SKM-1 (cell line): Measurements from ENCODE around the gene PARVA.

ENCODE experiments used
- DNase-seq: peaks from one replicate; lab custom pipeline; 2025; ENCODE audit not compliant: unreplicated experiment; lab: John Stamatoyannopoulos, UW

The PARVA gene

GRCh38 chr11:12455938-12456337, 78.6 kb downstream of the PARVA start:
- no peak for DNase-seq

- DNase-seq: no peak
These were observed 79.5 kb downstream of the PARVA start for GRCh38 chr11:12456651-12457579.

DNA sequence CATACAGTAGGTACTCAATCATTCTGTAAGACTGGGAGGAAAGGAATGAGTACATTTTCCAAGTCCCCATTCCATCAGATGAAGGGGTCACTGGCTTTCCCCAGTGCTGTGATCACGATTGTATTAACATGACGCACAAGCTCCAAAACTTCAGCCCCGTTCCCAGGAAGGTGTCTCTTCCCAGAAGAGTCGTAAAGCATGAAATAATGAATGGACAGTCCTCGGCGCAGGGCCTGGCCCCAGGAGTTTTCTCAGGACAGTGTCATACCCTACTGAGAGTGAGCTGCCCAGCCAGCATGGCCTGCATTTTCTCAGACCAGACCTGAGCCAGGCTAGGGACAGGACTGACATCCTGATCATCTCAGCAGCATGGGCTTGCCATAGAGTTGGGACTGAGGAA, 80.7 kb downstream of the PARVA start:
- DNase-seq: no peak

GRCh38 chr11:12459374-12459773, 82.0 kb downstream of the PARVA start:
- no peak for DNase-seq

- DNase-seq: no peak
These were observed 82.6 kb downstream of the PARVA start for GRCh38 chr11:12459865-12460444.

DNA sequence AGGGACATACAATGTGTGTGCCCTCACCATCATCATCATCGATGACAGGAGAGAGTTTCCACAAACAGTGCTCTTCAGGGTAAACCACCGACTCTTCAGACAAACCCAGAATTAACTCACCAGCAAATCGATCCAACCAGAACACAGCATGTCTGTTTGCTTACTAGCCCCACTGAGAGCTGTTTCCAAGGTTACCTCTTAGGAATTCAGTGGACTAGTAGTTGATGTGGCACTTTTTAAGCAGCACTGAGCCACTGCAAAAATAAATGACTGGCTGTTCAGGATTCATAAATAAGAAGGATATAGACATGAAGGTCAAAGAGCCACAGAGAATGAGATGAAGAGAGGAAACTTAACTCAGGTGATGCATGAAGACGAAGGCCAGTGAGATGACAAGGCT, 83.1 kb downstream of the PARVA start:
- no peak for DNase-seq

DNA sequence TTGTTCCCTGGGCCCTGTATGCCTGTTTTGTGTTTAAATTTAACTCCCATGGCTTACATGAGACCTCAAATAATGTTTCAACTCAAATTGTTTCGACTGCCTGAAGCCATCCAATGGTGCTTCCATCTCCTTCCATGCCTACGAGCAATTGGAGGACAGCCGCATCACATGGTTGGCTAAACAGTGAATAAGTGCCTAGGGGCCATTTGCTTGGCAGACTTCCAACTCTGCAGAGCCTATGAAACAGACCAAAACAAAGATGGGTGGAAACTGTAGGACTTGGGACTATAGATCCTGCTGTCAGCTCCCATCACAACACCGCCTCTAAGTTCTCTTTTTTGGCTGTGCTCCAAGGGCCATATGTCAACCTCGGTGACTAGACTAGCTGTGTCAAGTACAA, 84.1 kb downstream of the PARVA start:
- no peak for DNase-seq

DNA sequence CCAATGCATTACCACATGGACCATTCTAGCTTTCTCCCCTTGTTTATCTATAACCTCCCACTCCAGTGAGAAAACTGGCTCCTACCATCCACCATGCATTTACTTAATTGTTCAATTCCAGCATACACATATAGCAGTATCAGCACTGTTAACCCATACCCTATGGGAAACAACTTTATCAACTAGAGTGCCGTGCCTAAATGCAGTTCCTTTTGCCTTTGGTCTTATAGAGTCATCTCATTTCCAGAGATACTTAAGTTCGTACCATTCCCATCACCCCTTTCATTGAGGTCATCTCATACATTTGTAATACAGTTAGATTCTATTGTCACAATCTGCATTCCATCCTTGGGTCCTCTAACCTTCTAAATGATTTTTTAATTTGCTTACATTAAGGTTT, 86.9 kb downstream of the PARVA start:
- no peak for DNase-seq

DNA sequence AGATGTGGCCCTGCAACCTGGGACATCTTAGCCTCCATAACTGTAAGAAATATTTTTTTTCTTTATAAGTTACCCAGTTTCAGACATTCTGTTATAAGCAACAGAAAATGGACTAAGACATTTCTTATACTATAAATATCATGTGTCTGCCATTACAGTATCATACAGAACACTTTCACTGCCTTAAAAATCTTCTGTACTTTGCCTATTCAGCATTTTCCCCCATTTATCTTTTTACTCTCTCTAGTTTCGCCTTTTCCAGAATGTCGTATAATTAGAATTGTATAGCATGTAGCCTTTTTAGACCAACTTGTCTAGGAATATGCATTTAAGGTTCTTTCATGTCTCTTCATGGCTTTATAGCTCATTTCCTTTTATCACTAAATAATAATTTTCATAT, 88.0 kb downstream of the PARVA start:
- DNase-seq: no peak

DNA sequence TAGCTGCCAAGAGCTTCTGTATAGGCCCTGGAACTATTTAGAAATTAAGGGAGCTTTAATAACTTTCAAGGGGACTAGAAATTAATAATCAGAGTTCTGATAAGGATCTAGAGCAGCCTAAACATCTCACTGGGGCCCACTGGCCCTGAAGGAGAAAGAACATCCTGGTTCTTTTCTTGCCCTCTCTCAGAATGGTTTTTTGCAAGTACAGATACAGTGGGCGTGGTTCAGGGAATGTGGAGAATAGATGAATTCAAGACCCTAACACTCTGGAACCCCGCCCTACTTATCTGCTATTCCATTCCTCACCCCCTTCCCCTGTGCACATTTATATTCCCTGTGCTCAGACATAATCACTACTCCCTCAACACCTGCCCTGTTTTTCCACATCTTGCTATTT, 90.2 kb downstream of the PARVA start:
- no peak for DNase-seq

GRCh38 chr11:12469451-12469850, 92.1 kb downstream of the PARVA start:
- DNase-seq: no peak

- no peak for DNase-seq
These were observed 92.9 kb downstream of the PARVA start for GRCh38 chr11:12470236-12470635.

DNA sequence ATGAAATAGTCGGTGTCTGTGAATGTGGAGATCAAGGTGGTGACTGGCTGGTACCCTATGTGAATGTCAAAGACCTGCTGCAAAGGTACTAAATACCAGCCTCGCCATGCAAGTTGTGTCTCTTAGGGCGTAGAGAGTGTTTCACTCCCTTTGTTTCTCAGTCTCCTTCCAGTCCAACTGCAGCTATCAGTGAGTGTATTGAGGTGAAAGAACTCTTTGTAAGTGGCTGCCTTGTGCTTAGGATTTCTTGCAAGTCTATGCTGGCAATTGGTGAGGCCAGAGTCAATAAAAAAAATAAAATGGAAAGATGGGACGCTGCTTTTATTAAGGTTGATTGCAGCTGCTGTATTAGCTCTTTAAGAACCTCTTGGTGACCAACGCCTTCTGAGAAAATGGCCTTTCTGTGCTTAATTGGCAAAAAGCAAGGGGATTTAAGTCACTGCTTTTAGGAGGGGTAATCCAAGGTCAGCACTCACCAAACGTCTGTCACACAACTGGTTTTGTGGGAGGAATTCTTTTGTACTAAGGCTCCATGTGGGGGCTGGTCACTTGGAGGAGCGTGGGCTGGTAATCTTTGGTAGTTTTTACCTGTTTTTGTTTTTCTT, 95.1 kb downstream of the PARVA start:
- no peak for DNase-seq

DNA sequence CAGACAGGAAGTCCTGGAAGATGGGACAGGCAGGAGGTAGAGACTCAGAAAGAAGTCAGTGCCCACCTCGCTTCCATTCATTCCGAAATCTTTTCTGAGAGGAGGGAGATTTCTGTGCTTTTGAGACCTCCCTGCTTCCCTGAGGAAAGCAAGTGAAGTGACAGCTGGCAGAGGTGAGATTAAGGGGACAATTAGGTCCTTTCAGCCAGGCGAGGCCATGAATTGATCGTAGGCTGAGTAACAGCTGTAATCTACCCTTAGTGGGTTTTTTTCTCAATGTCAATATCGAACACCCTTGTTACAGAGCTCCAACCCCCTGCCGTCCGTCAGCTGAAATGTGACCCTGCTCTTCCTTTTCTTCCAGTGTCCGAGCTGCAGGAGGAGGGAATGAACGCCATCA, 96.0 kb downstream of the PARVA start:
- DNase-seq: no peak

- no peak for DNase-seq
These were observed 97.5 kb downstream of the PARVA start for GRCh38 chr11:12474871-12475270.

DNA sequence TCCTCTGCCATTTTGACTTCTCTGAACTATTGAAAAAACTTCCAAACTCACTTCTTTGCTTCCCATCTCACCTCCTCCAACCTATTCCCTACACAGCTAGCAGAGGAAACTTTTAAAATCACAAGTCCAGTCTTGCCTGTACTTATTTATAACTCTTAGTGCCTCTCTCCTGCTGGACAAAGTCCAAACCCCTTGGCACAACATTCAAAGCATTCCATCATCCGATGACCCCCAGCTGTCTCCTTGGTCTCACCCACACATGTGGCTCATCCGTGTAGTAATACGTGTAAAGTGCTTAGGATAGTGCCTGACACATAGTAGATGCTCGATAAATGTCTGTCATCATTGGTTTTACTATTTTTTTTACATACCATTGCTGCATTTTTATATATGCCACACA, 101.4 kb downstream of the PARVA start:
- no peak for DNase-seq

GRCh38 chr11:12480401-12480800, 103.0 kb downstream of the PARVA start:
- DNase-seq: no peak

GRCh38 chr11:12482839-12483238, 105.5 kb downstream of the PARVA start:
- no peak for DNase-seq

- DNase-seq: no peak
These were observed 106.2 kb downstream of the PARVA start for GRCh38 chr11:12483604-12484003.

DNA sequence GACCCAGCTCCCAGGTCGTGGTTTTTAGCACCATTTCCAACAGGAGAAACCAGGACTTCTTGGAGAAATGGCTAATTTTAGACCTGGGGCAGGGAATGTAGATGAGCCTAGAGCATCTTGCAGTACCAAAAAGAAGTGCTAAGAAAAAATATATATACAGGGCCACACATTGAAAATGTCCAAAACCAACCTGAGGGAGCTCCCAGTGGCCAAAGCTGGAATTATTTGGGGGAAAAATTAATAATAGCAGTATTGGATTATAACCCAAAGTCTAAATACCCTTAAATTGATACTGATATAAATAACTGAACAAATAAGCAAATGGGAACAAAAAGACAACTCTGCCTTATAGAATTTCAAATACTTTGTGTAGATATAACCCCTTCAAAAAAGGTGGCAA, 108.0 kb downstream of the PARVA start:
- no peak for DNase-seq

DNA sequence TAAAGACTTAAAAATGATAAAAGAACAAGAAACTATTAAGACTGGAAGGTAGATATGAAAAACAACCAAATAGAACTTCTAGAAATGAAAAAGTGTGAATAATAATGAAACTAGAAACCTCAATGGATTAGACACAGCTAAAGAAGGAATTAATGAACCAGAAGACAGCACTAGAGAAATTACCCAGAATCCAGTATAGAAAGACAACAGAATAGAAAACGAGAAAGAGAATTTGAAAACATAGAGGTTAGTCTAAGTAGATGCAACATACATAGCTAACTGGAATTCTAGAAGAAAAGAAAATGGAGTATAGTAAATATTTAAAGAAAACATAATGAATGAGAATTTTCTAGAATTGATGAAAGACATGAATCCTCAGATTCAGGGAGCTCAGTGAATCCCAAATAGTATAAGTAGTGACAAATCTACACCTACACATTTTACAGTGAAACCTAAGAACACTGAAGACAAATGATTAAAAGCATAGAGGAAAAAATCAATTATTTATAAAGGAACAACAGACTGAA, 111.9 kb downstream of the PARVA start:
- DNase-seq: no peak

- DNase-seq: no peak
These were observed 117.3 kb downstream of the PARVA start for GRCh38 chr11:12494699-12495098.
